H9 (cell line): ENCODE data around the gene CHN2. TPM values are rescaled to one million over a fixed set of nuclear protein-coding genes. Genes with fewer than 3 reads are reported as not detected.
A peak's percentile ranks its signal among the peaks of the same experiment; 100 is the strongest.

Source experiments
- DNase-seq: peaks from one replicate; pipeline ENCODE4 v3.0.0-alpha.2; 2017
- H2AFZ ChIP-seq: one replicate; pipeline ENCODE4 v1.6.1; 2013; ENCODE audit warnings: mild to moderate bottlenecking, low read length, control low read depth, moderate library complexity
- H2AK5ac ChIP-seq: 2 replicates; pipeline ENCODE4 v1.6.1; 2013; ENCODE audit warnings: low read length, control low read depth, mixed read lengths; ENCODE audit not compliant: insufficient read length
- H2BK120ac ChIP-seq: one replicate; pipeline ENCODE4 v1.6.1; 2013; ENCODE audit warnings: low read depth, mild to moderate bottlenecking, low read length, control low read depth, inconsistent platforms; ENCODE audit not compliant: poor library complexity, severe bottlenecking
- H2BK12ac ChIP-seq: 2 replicates; pipeline ENCODE4 v1.6.1; 2013; ENCODE audit warnings: low read length, control low read depth, mixed read lengths, low read depth; ENCODE audit not compliant: insufficient read length
- H2BK15ac ChIP-seq: 2 replicates; pipeline ENCODE4 v1.6.1; 2013; ENCODE audit warnings: low read depth, low read length, control low read depth
- H2BK20ac ChIP-seq: one replicate; pipeline ENCODE4 v1.6.1; 2013; ENCODE audit warnings: low read depth, mild to moderate bottlenecking, low read length, control low read depth, inconsistent platforms; ENCODE audit not compliant: poor library complexity, severe bottlenecking
- H2BK5ac ChIP-seq: 2 replicates; pipeline ENCODE4 v1.6.1; 2013; ENCODE audit warnings: low read length, control low read depth, mixed read lengths; ENCODE audit not compliant: insufficient read length
- H3K14ac ChIP-seq: 2 replicates; pipeline ENCODE4 v1.6.1; 2013; ENCODE audit warnings: low read length, control low read depth; ENCODE audit not compliant: insufficient read depth
- H3K18ac ChIP-seq: 2 replicates; pipeline ENCODE4 v1.6.1; 2013; ENCODE audit warnings: low read depth, mild to moderate bottlenecking, mixed read lengths, low read length, control low read depth; ENCODE audit not compliant: insufficient read length
- H3K23ac ChIP-seq: 2 replicates; pipeline ENCODE4 v1.6.1; 2013; ENCODE audit warnings: low read length, control low read depth, mixed read lengths, low read depth; ENCODE audit not compliant: insufficient read length
- H3K23me2 ChIP-seq: 2 replicates; pipeline ENCODE4 v1.6.1; 2013; ENCODE audit warnings: low read depth, mild to moderate bottlenecking, mixed read lengths, low read length, control low read depth; ENCODE audit not compliant: insufficient read length, poor library complexity, severe bottlenecking
- H3K27ac ChIP-seq: 2 replicates; pipeline ENCODE4 v1.5.1; 2013; ENCODE audit warnings: low read length, control low read depth, mixed read lengths, low read depth; ENCODE audit not compliant: insufficient read length
- H3K27me3 ChIP-seq: 2 replicates; pipeline ENCODE4 v1.6.1; 2013; ENCODE audit warnings: low read length, control low read depth, inconsistent platforms; ENCODE audit not compliant: insufficient read depth
- H3K4ac ChIP-seq: 2 replicates; pipeline ENCODE4 v1.6.1; 2013; ENCODE audit warnings: low read depth, mild to moderate bottlenecking, control low read depth, inconsistent platforms, low read length, moderate library complexity
- H3K4me1 ChIP-seq: 2 replicates; pipeline ENCODE4 v1.6.1; 2013; ENCODE audit warnings: low read length, control low read depth, inconsistent platforms; ENCODE audit not compliant: insufficient read depth
- H3K4me2 ChIP-seq: 2 replicates; pipeline ENCODE4 v1.6.1; 2013; ENCODE audit warnings: low read length, control low read depth, mixed read lengths; ENCODE audit not compliant: insufficient read length, insufficient read depth
- H3K56ac ChIP-seq: 2 replicates; pipeline ENCODE4 v1.6.1; 2013; ENCODE audit warnings: low read depth, mild to moderate bottlenecking, mixed read lengths, low read length, control low read depth; ENCODE audit not compliant: insufficient read length
- H3K79me1 ChIP-seq: 2 replicates; pipeline ENCODE4 v1.6.1; 2013; ENCODE audit warnings: low read depth, mild to moderate bottlenecking, moderate library complexity, low read length, control low read depth, inconsistent platforms; ENCODE audit not compliant: insufficient read depth, poor library complexity, severe bottlenecking
- H3K79me2 ChIP-seq: 2 replicates; pipeline ENCODE4 v1.6.1; 2013; ENCODE audit warnings: low read length, control low read depth, inconsistent platforms; ENCODE audit not compliant: insufficient read depth
- H3K9ac ChIP-seq: 2 replicates; pipeline ENCODE4 v1.6.1; 2013; ENCODE audit warnings: low read length, control low read depth, mixed read lengths; ENCODE audit not compliant: insufficient read length; ENCODE audit errors: extremely low read depth
- H3K9me3 ChIP-seq: one replicate; pipeline ENCODE4 v1.6.1; 2013; ENCODE audit warnings: low read depth, low read length, inconsistent platforms; ENCODE audit not compliant: control insufficient read depth
- H3T11ph ChIP-seq: one replicate; pipeline ENCODE4 v1.6.1; 2013; ENCODE audit warnings: mild to moderate bottlenecking, low read length, control low read depth, inconsistent platforms
- H4K20me1 ChIP-seq: one replicate; pipeline ENCODE4 v1.6.1; 2013; ENCODE audit not compliant: control insufficient read depth, insufficient read length, insufficient read depth
- H4K5ac ChIP-seq: 2 replicates; pipeline ENCODE4 v1.6.1; 2013; ENCODE audit warnings: low read depth, mild to moderate bottlenecking, mixed read lengths, low read length, control low read depth; ENCODE audit not compliant: insufficient read length
- H4K8ac ChIP-seq: replicated peaks from 2 replicates; pipeline ENCODE4 v1.6.1; 2013; ENCODE audit warnings: low read length, control low read depth, mixed read lengths, low read depth; ENCODE audit not compliant: insufficient read length
- H4K91ac ChIP-seq: 2 replicates; pipeline ENCODE4 v1.6.1; 2013; ENCODE audit warnings: low read depth, mild to moderate bottlenecking, moderate library complexity, mixed read lengths, low read length, control low read depth; ENCODE audit not compliant: insufficient read length
- H3K27ac Mint-ChIP-seq, 3 experiments: 2 replicates in 2 of 3; 3 replicates in 1 of 3; pipeline ENCODE4 v1.8.0; 2020 to 2021; ENCODE audit warnings: mixed read lengths in 3 of 3, mild to moderate bottlenecking in 1 of 3, moderate library complexity in 1 of 3
- H3K27me3 Mint-ChIP-seq: 2 replicates; pipeline ENCODE4 v1.8.0; 2021; ENCODE audit warnings: low read depth, mild to moderate bottlenecking, moderate library complexity, mixed read lengths
- H3K36me3 Mint-ChIP-seq, 3 experiments: 2 replicates in 2 of 3; 3 replicates in 1 of 3; pipeline ENCODE4 v1.8.0; 2020 to 2021; ENCODE audit warnings: low read depth in 3 of 3, mixed read lengths in 3 of 3; ENCODE audit not compliant: insufficient read depth in 1 of 3
- H3K4me1 Mint-ChIP-seq, 2 experiments: 2 replicates each; pipeline ENCODE4 v1.8.0; 2020; ENCODE audit warnings: mixed read lengths in 2 of 2
- H3K4me3 Mint-ChIP-seq, 2 experiments: 2 replicates in 1 of 2; 3 replicates in 1 of 2; pipeline ENCODE4 v1.8.0; 2020 to 2021; ENCODE audit warnings: mild to moderate bottlenecking in 2 of 2, mixed read lengths in 2 of 2, moderate library complexity in 1 of 2
- H3K9me3 Mint-ChIP-seq, 2 experiments: 2 replicates in 1 of 2; 3 replicates in 1 of 2; pipeline ENCODE4 v1.8.0; 2020; ENCODE audit warnings: mild to moderate bottlenecking in 2 of 2, mixed read lengths in 2 of 2, moderate library complexity in 1 of 2
- WGBS: extraction: QIAGEN DNeasy Blood & Tissue Kit; methylation state at CpG from one replicate; pipeline ENCODE4 v1.1.7; 2013; ENCODE audit warnings: missing lambda C conversion rate, low lambda C conversion rate, mixed read lengths; ENCODE audit not compliant: insufficient read length; ENCODE audit errors: extremely low coverage; 5-methylcytosine and 5-hydroxymethylcytosine counted together
- total RNA-seq: library from RNA; stranded (reverse); gene quantifications from 2 replicates; pipeline ENCODE4 v1.2.1, GENCODE V29; 2021
- TF ChIP-seq, protein P1 (sequence below): fragments of 200-600 bp; sonication (generic); conservative IDR thresholded peaks from 3 replicates; pipeline ENCODE4 v1.8.0; 2021; ENCODE audit warnings: antibody characterized with exemption, mild to moderate bottlenecking

CHN2 gene
- total RNA-seq, 1 experiment from 2014 or later = 3.3 TPM

DNA sequence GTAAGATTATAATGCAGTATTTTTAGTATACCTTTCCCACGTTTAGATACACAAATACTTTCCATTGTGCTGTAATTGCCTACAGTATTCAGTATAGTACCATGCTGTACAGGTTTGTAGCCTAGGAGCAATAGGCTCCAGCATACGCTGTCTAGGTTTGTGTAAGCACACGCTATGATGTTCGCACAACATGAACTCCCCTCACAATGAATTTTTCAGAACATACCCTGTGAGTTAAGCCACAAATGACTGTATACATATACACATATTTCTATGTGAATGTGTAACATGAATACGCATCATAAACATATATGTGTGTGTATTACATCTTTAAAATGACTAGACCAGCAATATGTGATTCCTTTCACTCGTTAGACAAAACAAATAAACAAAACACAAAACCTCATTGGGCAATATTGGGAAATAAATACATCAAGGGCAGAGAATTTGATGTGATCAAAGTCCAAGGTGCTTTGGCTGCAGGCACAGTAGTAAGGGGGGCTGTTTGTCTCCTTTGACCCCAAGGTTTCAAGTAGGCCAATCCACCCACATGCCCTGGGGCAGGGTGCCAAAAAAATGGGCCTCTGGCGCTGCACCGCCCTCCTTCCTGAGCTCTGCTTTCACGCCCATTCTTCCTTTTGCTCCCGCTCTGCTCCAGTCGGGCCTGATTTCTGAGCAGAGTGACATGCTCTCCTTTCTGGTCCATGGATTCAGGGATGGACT lies 33.9 kb downstream of the CHN2 start:
- no peaks in the 10 kb centered on the region for H3K79me2 ChIP-seq
- peak overlapping the region in 1 of 3 experiments; percentile 24; a peak in 1 of 7 replicates for H3K27ac Mint-ChIP-seq
- no peak overlapping the region for H4K5ac ChIP-seq
- H2BK12ac ChIP-seq = no peak overlapping the region
- H4K8ac ChIP-seq = no peak overlapping the region
- no peaks in the 10 kb centered on the region for H3K9me3 ChIP-seq
- H2BK5ac ChIP-seq = no peak overlapping the region
- H4K20me1 ChIP-seq = no peaks in the 10 kb centered on the region
- no peak overlapping the region for H2AK5ac ChIP-seq
- no CpG with 5 or more reads among the region's 11 CpGs for WGBS
- H3K27me3 ChIP-seq = no peaks in the 10 kb centered on the region
- no peak overlapping the region for H3T11ph ChIP-seq
- no peak overlapping the region for H4K91ac ChIP-seq
- no peak overlapping the region for H3K18ac ChIP-seq
- H3K4me1 Mint-ChIP-seq = peaks cover 12 to 25% of the 10 kb centered on the region in 2 experiments
- peaks cover 0 to 2% of the 10 kb centered on the region in 2 experiments; a peak in 3 of 5 replicates for H3K9me3 Mint-ChIP-seq
- H3K4me3 Mint-ChIP-seq = no peak overlapping the region
- H2AFZ ChIP-seq = no peak overlapping the region
- H3K79me1 ChIP-seq = no peaks in the 10 kb centered on the region
- H3K23ac ChIP-seq = no peak overlapping the region
- H3K4ac ChIP-seq = no peak overlapping the region
- H3K23me2 ChIP-seq = no peaks in the 10 kb centered on the region
- no peak overlapping the region for H3K4me2 ChIP-seq
- DNase-seq = no peak
- H2BK15ac ChIP-seq = no peak overlapping the region
- no peak overlapping the region for H2BK20ac ChIP-seq
- H2BK120ac ChIP-seq = no peak overlapping the region
- no peak overlapping the region for H3K27ac ChIP-seq
- H3K56ac ChIP-seq = no peak overlapping the region
- H3K9ac ChIP-seq = no peak overlapping the region
- TF ChIP-seq, protein P1, sequence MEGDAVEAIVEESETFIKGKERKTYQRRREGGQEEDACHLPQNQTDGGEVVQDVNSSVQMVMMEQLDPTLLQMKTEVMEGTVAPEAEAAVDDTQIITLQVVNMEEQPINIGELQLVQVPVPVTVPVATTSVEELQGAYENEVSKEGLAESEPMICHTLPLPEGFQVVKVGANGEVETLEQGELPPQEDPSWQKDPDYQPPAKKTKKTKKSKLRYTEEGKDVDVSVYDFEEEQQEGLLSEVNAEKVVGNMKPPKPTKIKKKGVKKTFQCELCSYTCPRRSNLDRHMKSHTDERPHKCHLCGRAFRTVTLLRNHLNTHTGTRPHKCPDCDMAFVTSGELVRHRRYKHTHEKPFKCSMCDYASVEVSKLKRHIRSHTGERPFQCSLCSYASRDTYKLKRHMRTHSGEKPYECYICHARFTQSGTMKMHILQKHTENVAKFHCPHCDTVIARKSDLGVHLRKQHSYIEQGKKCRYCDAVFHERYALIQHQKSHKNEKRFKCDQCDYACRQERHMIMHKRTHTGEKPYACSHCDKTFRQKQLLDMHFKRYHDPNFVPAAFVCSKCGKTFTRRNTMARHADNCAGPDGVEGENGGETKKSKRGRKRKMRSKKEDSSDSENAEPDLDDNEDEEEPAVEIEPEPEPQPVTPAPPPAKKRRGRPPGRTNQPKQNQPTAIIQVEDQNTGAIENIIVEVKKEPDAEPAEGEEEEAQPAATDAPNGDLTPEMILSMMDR = no peak
- H3K4me1 ChIP-seq = no peaks in the 10 kb centered on the region; the same call in 1 of the 2 replicates
- peaks cover 1 to 3% (median 1%) of the 10 kb centered on the region in 3 experiments; a peak in 2 of 7 replicates for H3K36me3 Mint-ChIP-seq
- no peak overlapping the region for H3K14ac ChIP-seq
- peaks cover under 1% of the 10 kb centered on the region; the same call in 1 of the 2 replicates for H3K27me3 Mint-ChIP-seq
